ENCODE results near the gene RAPGEF1. TPM values are rescaled to one million over a fixed set of nuclear protein-coding genes. Genes with fewer than 3 reads are reported as not detected.

RAPGEF1 gene
- total and polyA plus RNA-seq, 2 of the 13 experiments (the other 11 are each of a cell fraction or from before 2014, with no cell fraction given): 21.2 to 38.9 TPM

DNA sequence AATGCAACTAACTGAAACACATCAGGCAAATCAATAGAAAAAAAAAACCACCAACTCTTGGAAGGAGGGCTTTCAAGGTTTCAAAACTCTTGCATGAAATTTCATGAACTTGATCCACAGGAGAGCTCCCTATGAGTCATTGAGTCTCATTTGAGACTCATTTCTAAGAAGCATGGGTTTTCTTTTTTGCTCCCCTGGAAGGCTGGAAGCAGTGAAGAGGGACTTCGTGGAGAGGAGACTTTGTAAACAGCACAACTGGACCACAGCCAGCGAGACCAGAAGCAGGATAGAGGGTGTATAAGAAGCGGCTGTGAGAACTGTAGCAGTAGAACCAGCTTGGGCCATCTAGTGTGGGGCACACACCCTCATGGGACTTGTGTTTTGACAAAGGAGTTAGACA, 41.2 kb upstream of the RAPGEF1 start (continued):
- TF ChIP-seq ZNF234 (CRISPR knock-in tag; conservative IDR thresholded peaks at IDR 0.05) (no peak), ZNF816 (CRISPR knock-in tag; IDR thresholded peaks at IDR 0.05; ENCODE audit: borderline replicate concordance) (no peak), SATB2 (CRISPR knock-in tag; IDR thresholded peaks at IDR 0.05) (no peak), FOXO1 (CRISPR knock-in tag; IDR thresholded peaks at IDR 0.05) (no peak), ZBTB7B (CRISPR knock-in tag; IDR thresholded peaks at IDR 0.05) (no peak), CBFB (CRISPR knock-in tag; IDR thresholded peaks at IDR 0.05) (no peak), HDAC6 (IDR thresholded peaks at IDR 0.05; ENCODE audit: low read depth, low read length) (no peak), USF2 (IDR thresholded peaks at IDR 0.05; ENCODE audit: low read depth, low read length) (no peak), USF2 (CRISPR knock-in tag; IDR thresholded peaks at IDR 0.05; ENCODE audit: borderline replicate concordance) (no peak), ZNF841 (CRISPR knock-in tag; IDR thresholded peaks at IDR 0.05; ENCODE audit: borderline replicate concordance) (no peak), SOX6 (IDR thresholded peaks at IDR 0.05) (no peak), SOX6 (CRISPR knock-in tag; IDR thresholded peaks at IDR 0.05) (no peak), ZNF44 (CRISPR knock-in tag; IDR thresholded peaks at IDR 0.05) (no peak)
- TF ChIP-seq, protein P1, sequence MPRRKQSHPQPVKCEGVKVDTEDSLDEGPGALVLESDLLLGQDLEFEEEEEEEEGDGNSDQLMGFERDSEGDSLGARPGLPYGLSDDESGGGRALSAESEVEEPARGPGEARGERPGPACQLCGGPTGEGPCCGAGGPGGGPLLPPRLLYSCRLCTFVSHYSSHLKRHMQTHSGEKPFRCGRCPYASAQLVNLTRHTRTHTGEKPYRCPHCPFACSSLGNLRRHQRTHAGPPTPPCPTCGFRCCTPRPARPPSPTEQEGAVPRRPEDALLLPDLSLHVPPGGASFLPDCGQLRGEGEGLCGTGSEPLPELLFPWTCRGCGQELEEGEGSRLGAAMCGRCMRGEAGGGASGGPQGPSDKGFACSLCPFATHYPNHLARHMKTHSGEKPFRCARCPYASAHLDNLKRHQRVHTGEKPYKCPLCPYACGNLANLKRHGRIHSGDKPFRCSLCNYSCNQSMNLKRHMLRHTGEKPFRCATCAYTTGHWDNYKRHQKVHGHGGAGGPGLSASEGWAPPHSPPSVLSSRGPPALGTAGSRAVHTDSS (CRISPR knock-in tag; conservative IDR thresholded peaks at IDR 0.05): no peak
- TF ChIP-seq, protein P2, sequence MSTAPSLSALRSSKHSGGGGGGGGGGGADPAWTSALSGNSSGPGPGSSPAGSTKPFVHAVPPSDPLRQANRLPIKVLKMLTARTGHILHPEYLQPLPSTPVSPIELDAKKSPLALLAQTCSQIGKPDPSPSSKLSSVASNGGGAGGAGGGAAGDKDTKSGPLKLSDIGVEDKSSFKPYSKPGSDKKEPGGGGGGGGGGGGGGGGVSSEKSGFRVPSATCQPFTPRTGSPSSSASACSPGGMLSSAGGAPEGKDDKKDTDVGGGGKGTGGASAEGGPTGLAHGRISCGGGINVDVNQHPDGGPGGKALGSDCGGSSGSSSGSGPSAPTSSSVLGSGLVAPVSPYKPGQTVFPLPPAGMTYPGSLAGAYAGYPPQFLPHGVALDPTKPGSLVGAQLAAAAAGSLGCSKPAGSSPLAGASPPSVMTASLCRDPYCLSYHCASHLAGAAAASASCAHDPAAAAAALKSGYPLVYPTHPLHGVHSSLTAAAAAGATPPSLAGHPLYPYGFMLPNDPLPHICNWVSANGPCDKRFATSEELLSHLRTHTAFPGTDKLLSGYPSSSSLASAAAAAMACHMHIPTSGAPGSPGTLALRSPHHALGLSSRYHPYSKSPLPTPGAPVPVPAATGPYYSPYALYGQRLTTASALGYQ (CRISPR knock-in tag; IDR thresholded peaks at IDR 0.05): no peak
